ENCODE results near the gene RIN3.

DNA sequence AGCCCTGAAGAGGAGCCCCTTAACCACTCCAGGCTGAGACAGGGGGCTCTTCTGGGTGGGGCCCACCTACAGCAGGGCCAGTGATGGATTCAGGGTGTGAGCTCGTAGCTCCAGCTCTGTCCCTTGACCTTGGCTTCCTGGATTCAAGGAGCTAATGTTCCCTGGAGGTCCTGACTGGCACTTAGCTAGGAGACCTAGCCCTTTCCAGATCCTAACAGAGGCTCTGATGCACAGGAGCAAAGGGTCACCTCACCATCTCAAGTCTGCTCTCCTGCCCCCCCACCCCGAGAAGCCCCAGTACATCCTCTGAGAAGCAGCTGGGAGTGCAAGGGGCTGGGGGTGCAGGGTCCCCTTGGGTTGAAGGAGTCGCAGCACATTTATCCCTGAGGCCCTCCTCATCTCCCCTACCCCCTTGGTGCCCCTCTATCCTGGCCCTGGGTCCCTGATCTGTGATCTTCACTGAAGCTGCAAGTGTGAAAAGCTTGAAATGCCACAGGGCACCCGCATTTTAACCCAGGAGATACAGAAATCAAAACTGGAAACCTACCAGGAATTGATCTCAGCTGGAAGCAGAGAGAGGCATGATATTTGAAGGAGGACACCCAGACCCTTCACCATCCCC is 2.9 kb downstream of the RIN3 start:
- TF ChIP-seq, protein P1, sequence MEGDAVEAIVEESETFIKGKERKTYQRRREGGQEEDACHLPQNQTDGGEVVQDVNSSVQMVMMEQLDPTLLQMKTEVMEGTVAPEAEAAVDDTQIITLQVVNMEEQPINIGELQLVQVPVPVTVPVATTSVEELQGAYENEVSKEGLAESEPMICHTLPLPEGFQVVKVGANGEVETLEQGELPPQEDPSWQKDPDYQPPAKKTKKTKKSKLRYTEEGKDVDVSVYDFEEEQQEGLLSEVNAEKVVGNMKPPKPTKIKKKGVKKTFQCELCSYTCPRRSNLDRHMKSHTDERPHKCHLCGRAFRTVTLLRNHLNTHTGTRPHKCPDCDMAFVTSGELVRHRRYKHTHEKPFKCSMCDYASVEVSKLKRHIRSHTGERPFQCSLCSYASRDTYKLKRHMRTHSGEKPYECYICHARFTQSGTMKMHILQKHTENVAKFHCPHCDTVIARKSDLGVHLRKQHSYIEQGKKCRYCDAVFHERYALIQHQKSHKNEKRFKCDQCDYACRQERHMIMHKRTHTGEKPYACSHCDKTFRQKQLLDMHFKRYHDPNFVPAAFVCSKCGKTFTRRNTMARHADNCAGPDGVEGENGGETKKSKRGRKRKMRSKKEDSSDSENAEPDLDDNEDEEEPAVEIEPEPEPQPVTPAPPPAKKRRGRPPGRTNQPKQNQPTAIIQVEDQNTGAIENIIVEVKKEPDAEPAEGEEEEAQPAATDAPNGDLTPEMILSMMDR (IDR thresholded peaks at IDR 0.05): no peak
- TF ChIP-seq EZH2phosphoT487 (IDR thresholded peaks at IDR 0.05): no peak

All from neural progenitor cell (in vitro differentiated cells).